Gastroesophageal sphincter (tissue), 4 donors: ENCODE data around the gene C13orf42. TPM values are rescaled to one million over a fixed set of nuclear protein-coding genes. Genes with fewer than 3 reads are reported as not detected.

Experiments used
- ATAC-seq: fragments of 150-250 bp; one replicate; pipeline ENCODE4 v1.9.1; 2016; ENCODE audit warnings: mild to moderate bottlenecking, moderate library complexity
- H3K27ac ChIP-seq, 4 donors: fragments of 200-600 bp; sonication (generic) in 3 of 4; 1 replicate in 3 of 4; 2 replicates in 1 of 4; pipeline ENCODE4 v1.5.1; 2016 to 2019
- H3K27me3 ChIP-seq: fragments of 200-600 bp; sonication (generic); one replicate; pipeline ENCODE4 v1.5.1; 2019
- H3K36me3 ChIP-seq, 2 donors: fragments of 200-600 bp; sonication (generic); one replicate each; pipeline ENCODE4 v1.5.1; 2019; ENCODE audit warnings: control low read depth in 1 of 2
- H3K4me1 ChIP-seq, 3 donors: fragments of 200-600 bp; sonication (generic); 1 replicate in 2 of 3; 2 replicates in 1 of 3; pipeline ENCODE4 v1.5.1; 2016 to 2019; ENCODE audit warnings: control low read depth in 2 of 3
- H3K4me3 ChIP-seq, 2 donors: fragments of 200-600 bp; sonication (generic); one replicate each; pipeline ENCODE4 v1.5.1; 2019; ENCODE audit warnings: mild to moderate bottlenecking in 1 of 2, moderate library complexity in 1 of 2
- H3K9me3 ChIP-seq, 3 donors: fragments of 200-600 bp; sonication (generic); one replicate each; pipeline ENCODE4 v1.5.1; 2017 to 2019; ENCODE audit warnings: control low read depth in 2 of 3
- CTCF ChIP-seq, 4 experiments: fragments of 200-600 bp in 2 of 4; fragments of 450-650 bp in 2 of 4; sonication (generic) in 1 of 4; IDR thresholded peaks; one replicate each; pipeline ENCODE4 v1.5.1; 2017 to 2019; ENCODE audit warnings: antibody characterized with exemption in 4 of 4, mild to moderate bottlenecking in 2 of 4, moderate library complexity in 2 of 4
- EP300 ChIP-seq: sonication (generic); formaldehyde crosslinking; IDR thresholded peaks from one replicate; pipeline ENCODE4 v1.6.1; 2017; ENCODE audit warnings: antibody characterized with exemption, mild to moderate bottlenecking
- POLR2A ChIP-seq, 2 donors: fragments of 450-650 bp; IDR thresholded peaks; one replicate each; pipeline ENCODE4 v1.6.1; 2017; ENCODE audit warnings: antibody characterized with exemption in 2 of 2, mild to moderate bottlenecking in 2 of 2, moderate library complexity in 1 of 2
- POLR2AphosphoS5 ChIP-seq: sonication (generic); formaldehyde crosslinking; IDR thresholded peaks from one replicate; pipeline ENCODE4 v1.6.1; 2017; ENCODE audit warnings: antibody characterized with exemption
- WGBS, 2 donors: methylation state at CpG; one replicate each; pipeline ENCODE4 v1.1.5; 2018; ENCODE audit warnings: low coverage in 1 of 2; 5-methylcytosine and 5-hydroxymethylcytosine counted together
- total RNA-seq, 4 donors: library from RNA; depleted of rRNA; stranded (reverse); fragments of >200 nt; gene quantifications; one replicate each; pipeline ENCODE4 v1.1.0, GENCODE V29; 2016

Gene C13orf42
- total RNA-seq, 4 donors from 2014 or later, result 0.46 TPM; not detected in 3

DNA sequence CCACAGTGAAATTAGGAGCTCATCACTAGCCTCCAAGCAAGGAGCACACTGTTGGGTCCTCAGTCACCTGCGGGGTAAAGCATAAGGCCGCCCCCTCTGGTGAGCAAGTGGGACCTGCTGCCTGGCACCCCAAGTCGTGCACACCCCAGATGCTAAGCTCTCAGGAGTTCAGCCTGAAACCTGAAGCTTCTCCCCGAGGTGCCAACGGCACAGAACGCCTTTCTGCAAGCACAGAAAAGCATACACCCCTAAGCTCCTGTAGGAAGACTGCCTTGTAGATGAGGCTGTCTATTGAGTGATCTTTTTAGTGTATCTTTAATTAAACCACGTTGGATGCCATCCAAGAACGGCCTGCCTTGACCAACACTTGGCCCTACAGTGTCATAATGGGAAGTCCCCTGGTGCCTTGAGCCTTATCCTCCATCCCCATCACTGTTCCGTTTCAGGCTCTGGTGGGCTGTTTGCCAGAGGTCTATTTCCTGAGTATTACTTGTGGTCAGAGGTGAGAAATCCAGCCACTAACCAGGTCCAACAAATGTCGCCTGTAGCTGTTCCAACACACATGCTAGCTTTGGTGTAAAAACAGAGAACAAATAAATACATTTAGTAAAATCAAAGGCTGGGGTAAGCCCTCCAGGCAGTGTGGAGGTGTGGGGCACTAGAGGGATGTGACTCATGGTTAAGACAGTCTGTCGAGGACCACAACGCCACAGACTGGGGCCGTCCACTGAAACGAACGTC, 44.8 kb downstream of the C13orf42 start:
- WGBS, 2 donors, result 43 to 69% methylated on average over 5 to 9 of the region's 15 CpGs
- Histone ChIP-seq H3K36me3 (no peaks in the 10 kb centered on the region), H3K4me3 (no peak overlapping the region), H3K4me1 (peaks cover 0 to 7% (median 0%) of the 10 kb centered on the region in 3 donors), H3K27ac (no peak overlapping the region), H3K27me3 (peaks cover 13% of the 10 kb centered on the region), H3K9me3 (no peaks in the 10 kb centered on the region)
- peak; percentile 27 for ATAC-seq
- no peak for TF ChIP-seq POLR2A (IDR thresholded peaks at IDR 0.05)
- no peak for TF ChIP-seq POLR2AphosphoS5
- no peak for TF ChIP-seq CTCF (IDR thresholded peaks at IDR 0.05)
- no peak for TF ChIP-seq EP300

DNA sequence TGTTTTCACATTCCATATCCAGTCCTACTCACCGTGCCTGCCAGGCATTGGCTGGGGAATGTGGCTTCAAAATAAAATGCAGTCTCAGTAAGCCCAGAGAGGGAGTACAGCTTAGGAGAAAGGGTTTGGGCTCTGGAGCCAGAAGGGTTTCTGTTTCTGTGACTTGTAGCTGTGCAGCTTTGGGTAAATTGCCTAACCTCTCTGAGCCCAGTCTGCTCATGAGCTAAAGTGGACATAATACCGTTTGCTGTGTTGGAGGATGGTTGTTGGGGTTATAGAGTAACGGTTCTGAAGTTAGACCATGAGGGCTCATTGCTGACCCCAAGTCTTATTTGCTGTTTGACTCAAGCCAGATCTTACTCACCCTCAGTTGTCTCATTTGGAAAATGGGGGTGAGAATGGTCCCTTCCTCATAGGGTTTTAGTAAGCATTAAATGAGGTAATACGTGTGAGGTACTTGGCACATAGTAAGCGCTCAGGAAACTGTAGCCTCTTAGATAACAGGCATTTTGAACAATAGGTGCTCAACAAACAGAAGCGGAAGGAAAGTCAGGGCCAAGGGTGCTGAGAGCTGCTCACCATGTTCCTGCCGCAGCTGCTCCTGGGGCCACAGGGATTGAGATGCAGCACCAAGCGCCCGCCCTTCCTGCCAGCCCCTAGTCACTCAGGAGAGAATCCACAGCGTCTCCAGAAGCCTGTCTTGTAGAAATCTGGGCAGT, 45.5 kb downstream of the C13orf42 start:
- Histone ChIP-seq H3K9me3 (no peaks in the 10 kb centered on the region), H3K27ac (no peak overlapping the region), H3K36me3 (no peaks in the 10 kb centered on the region), H3K4me1 (peaks cover 0 to 7% (median 0%) of the 10 kb centered on the region in 3 donors), H3K27me3 (peaks cover 13% of the 10 kb centered on the region), H3K4me3 (no peak overlapping the region)
- no peak for TF ChIP-seq POLR2AphosphoS5
- TF ChIP-seq EP300, result no peak
- no peak for TF ChIP-seq POLR2A (IDR thresholded peaks at IDR 0.05)
- no peak for TF ChIP-seq CTCF (IDR thresholded peaks at IDR 0.05)
- 65 to 71% methylated on average over 3 to 10 of the region's 10 CpGs for WGBS, 2 donors
- no peak for ATAC-seq

- H3K4me1 ChIP-seq, result peaks cover 0 to 7% (median 0%) of the 10 kb centered on the region in 3 donors
- H3K36me3 ChIP-seq, result no peaks in the 10 kb centered on the region
- H3K27me3 ChIP-seq, result peaks cover 13% of the 10 kb centered on the region
- H3K27ac ChIP-seq, result no peak overlapping the region
- no peak for ATAC-seq
- no peak overlapping the region for H3K4me3 ChIP-seq
- TF ChIP-seq POLR2A (IDR thresholded peaks at IDR 0.05) (no peak), EP300 (no peak), POLR2AphosphoS5 (no peak), CTCF (IDR thresholded peaks at IDR 0.05) (no peak)
- no peaks in the 10 kb centered on the region for H3K9me3 ChIP-seq
- 58 to 85% methylated on average over 1 to 2 of the region's 4 CpGs for WGBS, 2 donors
These were observed 46.3 kb downstream of the C13orf42 start for GRCh38 chr13:51064753-51065152.

GRCh38 chr13:51063909-51064308, 47.2 kb downstream of the C13orf42 start:
- peaks cover 0 to 7% (median 0%) of the 10 kb centered on the region in 3 donors for H3K4me1 ChIP-seq
- no peaks in the 10 kb centered on the region for H3K9me3 ChIP-seq
- H3K4me3 ChIP-seq, result no peak overlapping the region
- peaks cover 13% of the 10 kb centered on the region for H3K27me3 ChIP-seq
- ATAC-seq, result no peak
- H3K27ac ChIP-seq, result no peak overlapping the region
- no peaks in the 10 kb centered on the region for H3K36me3 ChIP-seq
- WGBS, 2 donors, result 88 to 92% methylated on average over 3 of the region's 3 CpGs
- TF ChIP-seq POLR2AphosphoS5 (no peak), EP300 (no peak), POLR2A (IDR thresholded peaks at IDR 0.05) (no peak), CTCF (IDR thresholded peaks at IDR 0.05) (no peak)
